ENCODE measurements around the gene DDX41. TPM values are rescaled to one million over a fixed set of nuclear protein-coding genes. Genes with fewer than 3 reads are reported as not detected.

The DDX41 gene
- total and polyA plus RNA-seq, 2 donors (not counting 1 experiment from before 2014, with no cell fraction given), result 110 to 168 TPM

DNA sequence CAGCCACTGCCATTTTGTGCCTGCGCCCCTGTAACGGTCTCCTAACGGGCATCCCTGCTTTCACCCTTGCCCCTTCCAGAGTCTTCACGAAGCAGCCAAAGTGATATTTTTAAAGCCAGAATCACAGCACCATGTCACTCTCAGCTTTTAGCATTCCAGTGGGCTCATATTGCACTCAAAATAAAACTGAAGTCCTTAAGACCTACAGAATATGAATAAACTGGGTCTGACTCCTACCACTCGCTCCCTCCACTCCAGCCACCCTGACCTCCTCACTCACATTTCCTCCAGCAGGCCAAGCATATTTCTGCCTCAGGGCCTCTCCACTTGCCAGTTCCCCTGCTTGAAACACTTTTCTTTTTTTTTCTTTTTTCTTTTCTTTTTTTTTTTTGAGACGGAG, 16.9 kb downstream of the DDX41 start:
- Mint-ChIP-seq H3K4me3 (peak overlapping the region; percentile 61), H3K27me3 (peaks cover 3% of the 10 kb centered on the region), H3K9me3 (ENCODE audit: insufficient read depth) (no peaks in the 10 kb centered on the region), H3K27ac (peak overlapping the region; percentile 58), H3K4me1 (peaks cover 66% of the 10 kb centered on the region)
- TF ChIP-seq EZH2 (IDR thresholded peaks at IDR 0.05; ENCODE audit: borderline replicate concordance, insufficient read depth, low read depth, low read length, poor library complexity, severe bottlenecking), result no peak
- TF ChIP-seq, protein P1, sequence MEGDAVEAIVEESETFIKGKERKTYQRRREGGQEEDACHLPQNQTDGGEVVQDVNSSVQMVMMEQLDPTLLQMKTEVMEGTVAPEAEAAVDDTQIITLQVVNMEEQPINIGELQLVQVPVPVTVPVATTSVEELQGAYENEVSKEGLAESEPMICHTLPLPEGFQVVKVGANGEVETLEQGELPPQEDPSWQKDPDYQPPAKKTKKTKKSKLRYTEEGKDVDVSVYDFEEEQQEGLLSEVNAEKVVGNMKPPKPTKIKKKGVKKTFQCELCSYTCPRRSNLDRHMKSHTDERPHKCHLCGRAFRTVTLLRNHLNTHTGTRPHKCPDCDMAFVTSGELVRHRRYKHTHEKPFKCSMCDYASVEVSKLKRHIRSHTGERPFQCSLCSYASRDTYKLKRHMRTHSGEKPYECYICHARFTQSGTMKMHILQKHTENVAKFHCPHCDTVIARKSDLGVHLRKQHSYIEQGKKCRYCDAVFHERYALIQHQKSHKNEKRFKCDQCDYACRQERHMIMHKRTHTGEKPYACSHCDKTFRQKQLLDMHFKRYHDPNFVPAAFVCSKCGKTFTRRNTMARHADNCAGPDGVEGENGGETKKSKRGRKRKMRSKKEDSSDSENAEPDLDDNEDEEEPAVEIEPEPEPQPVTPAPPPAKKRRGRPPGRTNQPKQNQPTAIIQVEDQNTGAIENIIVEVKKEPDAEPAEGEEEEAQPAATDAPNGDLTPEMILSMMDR (IDR thresholded peaks at IDR 0.05), result no peak
- peaks cover 6% of the 10 kb centered on the region for H3K79me2 ChIP-seq (ENCODE audit: control insufficient read depth, insufficient read depth, low read length)
- no peak overlapping the region for H3K9ac ChIP-seq (ENCODE audit: low read length)
- DNase-seq, result no peak
- peaks cover 0 to 10% (median 0%) of the 10 kb centered on the region in 3 donors for H3K9me3 ChIP-seq (ENCODE audit: control extremely low read depth in 1 of 3, control insufficient read depth in 2 of 3, insufficient read depth in 1 of 3, low read length in 2 of 3)
- POLR2A ChIA-PET, result interaction anchor here (0.8 to 1.6 kb wide), 2 partner anchors 9 to 11 kb away, joined by 3 to 7 read pairs; partner anchors contain the start of gene DOK3
- WGBS (ENCODE audit: insufficient coverage), result 93% methylated on average over 6 of the region's 6 CpGs
- H3K4me1 ChIP-seq (ENCODE audit: control insufficient read depth in 2 of 2, insufficient read depth in 2 of 2, low read length in 2 of 2), result peaks cover 54 to 67% of the 10 kb centered on the region in 2 donors
- peaks cover 40% of the 10 kb centered on the region for H4K20me1 ChIP-seq (ENCODE audit: control insufficient read depth, insufficient read depth, low read length, poor library complexity, severe bottlenecking)
- H3K4me3 ChIP-seq (ENCODE audit: control extremely low read depth in 1 of 5, extremely low read depth in 1 of 5, insufficient read depth in 1 of 5, low read depth in 2 of 5, low read length in 4 of 5), result no peak overlapping the region
- peaks cover 0 to 24% of the 10 kb centered on the region in 2 experiments for H3K36me3 ChIP-seq (replicated peaks in 1 of 2; ENCODE audit: control extremely low read depth in 1 of 2, control insufficient read depth in 1 of 2, extremely low read depth in 1 of 2, insufficient read depth in 2 of 2, low read length in 1 of 2)
- CTCF ChIA-PET, result interaction anchor here (1.1 to 5.7 kb wide), 8 partner anchors 9 to 128 kb away, joined by 4 to 70 read pairs (median 24); partner anchors contain the start of genes DDX41 and DOK3
- H3K27ac ChIP-seq (ENCODE audit: low read length in 2 of 2), result no peak overlapping the region
- peaks cover 0 to 10% (median 4%) of the 10 kb centered on the region in 4 experiments for H3K27me3 ChIP-seq (replicated peaks in 1 of 4; ENCODE audit: control extremely low read depth in 1 of 4, control insufficient read depth in 3 of 4, insufficient read depth in 4 of 4, low read length in 3 of 4)
- no peak overlapping the region for H3K4me2 ChIP-seq (replicated peaks; ENCODE audit: low read depth, low read length, poor library complexity, severe bottlenecking)
- intact Hi-C loops (cut with micrococcal nuclease), result no loop called here
- H2AFZ ChIP-seq (ENCODE audit: insufficient read depth, low read depth, low read length, poor library complexity, severe bottlenecking), result no peak overlapping the region
- ATAC-seq (ENCODE audit: low read depth), result no peak

Measured in B cell (primary cell).